ENCODE measurements around the gene UCK2.

Gene UCK2

DNA sequence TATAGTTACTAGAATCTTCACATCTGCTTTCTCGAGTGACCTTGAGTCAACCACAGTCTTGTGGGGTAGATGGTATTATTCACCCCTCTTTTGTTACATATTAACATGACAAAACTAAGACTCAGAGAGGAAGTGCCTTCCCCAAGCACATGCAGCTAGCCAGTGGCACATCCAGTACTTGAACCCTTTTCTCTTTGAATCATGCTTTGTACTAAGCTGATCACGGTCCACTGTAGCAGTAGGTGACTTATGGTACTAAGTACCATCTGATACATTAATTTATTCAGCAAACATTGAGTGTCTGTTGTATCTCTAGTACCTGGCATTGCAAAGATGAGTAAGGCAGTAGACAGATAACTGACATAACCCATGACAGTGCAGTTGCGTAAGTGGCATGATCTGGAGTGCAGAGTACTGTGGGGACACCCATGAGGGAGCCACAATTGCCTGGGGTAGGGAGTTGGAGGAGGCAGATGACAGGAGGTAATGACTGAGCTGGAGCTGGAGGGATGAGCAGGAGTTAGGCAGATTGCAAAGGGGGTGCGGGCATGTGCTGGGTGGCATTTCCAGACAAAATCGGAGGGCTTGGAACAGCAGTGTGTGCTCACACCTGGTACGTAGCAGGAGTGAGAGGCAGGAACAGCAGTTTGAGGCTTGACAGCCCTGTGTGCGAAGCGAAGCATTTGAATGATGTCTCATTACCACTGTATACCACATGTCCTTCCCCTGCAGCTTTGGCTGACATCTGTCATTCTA is 29.8 kb downstream of the UCK2 start:
- TF ChIP-seq FOXM1 (IDR thresholded peaks at IDR 0.05; ENCODE audit: borderline replicate concordance, low read depth): no peak
- TF ChIP-seq, protein P1, sequence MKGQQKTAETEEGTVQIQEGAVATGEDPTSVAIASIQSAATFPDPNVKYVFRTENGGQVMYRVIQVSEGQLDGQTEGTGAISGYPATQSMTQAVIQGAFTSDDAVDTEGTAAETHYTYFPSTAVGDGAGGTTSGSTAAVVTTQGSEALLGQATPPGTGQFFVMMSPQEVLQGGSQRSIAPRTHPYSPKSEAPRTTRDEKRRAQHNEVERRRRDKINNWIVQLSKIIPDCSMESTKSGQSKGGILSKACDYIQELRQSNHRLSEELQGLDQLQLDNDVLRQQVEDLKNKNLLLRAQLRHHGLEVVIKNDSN (IDR thresholded peaks at IDR 0.05): no peak
- TF ChIP-seq ZBTB7A (IDR thresholded peaks at IDR 0.05; ENCODE audit: low read depth): no peak
- no peak for TF ChIP-seq TEAD4 (IDR thresholded peaks at IDR 0.05)
- no peak for TF ChIP-seq EGR1 (IDR thresholded peaks at IDR 0.05)
- TF ChIP-seq YY1 (IDR thresholded peaks at IDR 0.05; ENCODE audit: low read depth): no peak

DNA sequence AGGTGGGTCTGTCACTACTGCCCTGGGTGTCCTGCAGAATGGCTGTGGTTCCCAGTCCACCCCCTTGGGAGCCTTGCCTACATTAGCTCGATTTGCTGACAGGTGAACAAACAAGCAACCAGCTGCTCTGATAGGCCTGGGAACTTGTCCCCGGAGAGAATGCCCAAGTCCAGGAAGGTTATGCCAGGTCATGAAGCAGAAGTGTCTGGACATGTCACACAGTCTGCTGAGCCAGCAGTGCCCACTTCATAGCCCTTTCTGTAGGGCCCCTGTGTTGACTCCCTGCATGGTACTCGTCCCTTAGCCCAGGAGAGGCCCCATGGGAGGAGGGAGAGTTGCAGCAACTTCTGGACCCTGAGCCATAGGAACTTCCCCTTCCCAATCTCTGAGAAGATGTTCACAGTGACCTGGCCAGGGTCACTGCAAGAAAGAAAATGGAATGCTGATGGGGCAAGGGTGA is 31.0 kb downstream of the UCK2 start:
- TF ChIP-seq, protein P2, sequence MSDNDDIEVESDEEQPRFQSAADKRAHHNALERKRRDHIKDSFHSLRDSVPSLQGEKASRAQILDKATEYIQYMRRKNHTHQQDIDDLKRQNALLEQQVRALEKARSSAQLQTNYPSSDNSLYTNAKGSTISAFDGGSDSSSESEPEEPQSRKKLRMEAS (IDR thresholded peaks at IDR 0.05): no peak
- TF ChIP-seq CEBPB (IDR thresholded peaks at IDR 0.05): no peak
- no peak for TF ChIP-seq ZBTB7A (IDR thresholded peaks at IDR 0.05; ENCODE audit: low read depth)
- TF ChIP-seq TAF1 (IDR thresholded peaks at IDR 0.05; ENCODE audit: low read depth): no peak
- no peak for TF ChIP-seq YY1 (IDR thresholded peaks at IDR 0.05; ENCODE audit: low read depth)

DNA sequence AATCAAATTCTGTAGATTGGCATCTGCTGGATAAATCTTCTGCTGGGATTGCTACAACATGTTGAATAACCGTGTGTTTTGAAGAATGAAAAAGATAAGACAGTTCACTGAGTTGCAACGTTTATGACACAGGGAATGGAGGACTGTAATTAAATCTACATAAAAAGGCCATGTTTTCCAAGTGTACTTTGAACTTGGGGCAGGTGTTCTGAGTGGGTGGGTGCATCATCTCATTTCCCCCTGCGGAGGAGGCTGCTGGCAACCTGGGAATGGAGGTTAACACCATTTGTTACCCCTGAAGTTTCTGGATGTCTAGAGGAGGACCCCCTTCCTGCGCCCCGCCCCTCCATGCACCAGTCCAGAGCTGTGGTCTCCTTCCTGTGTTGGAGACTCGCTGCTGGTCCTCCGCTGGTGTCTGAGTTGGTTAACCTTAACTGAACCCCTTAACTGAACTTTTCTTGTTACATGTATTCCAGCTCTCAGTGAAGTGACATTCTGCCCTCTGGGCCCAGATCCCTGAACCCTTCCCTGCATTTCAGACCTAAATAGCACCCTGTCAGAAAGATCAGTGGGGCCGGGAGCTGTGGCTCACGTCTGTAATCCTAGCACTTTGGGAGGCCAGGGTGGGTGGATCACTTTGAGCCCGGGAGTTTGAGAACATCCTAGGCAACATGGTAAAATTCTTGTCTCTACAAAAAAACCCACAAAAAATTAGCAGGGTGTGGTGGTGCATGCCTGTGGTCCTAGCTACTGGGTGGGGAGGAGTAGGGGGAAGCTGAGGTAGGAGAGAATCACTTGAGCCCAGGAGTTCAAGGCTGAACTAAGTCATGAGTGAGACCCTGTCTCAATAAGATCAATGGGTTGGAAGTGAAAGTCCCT is 31.8 kb downstream of the UCK2 start:
- TF ChIP-seq EP300 (IDR thresholded peaks at IDR 0.05; ENCODE audit: borderline replicate concordance): no peak
- TF ChIP-seq TAF1 (IDR thresholded peaks at IDR 0.05; ENCODE audit: low read depth): no peak
- TF ChIP-seq TEAD4 (IDR thresholded peaks at IDR 0.05): no peak
- no peak for TF ChIP-seq YY1 (IDR thresholded peaks at IDR 0.05; ENCODE audit: low read depth)
- no peak for TF ChIP-seq EGR1 (IDR thresholded peaks at IDR 0.05)
- TF ChIP-seq ZBTB7A (IDR thresholded peaks at IDR 0.05; ENCODE audit: low read depth): no peak
- TF ChIP-seq FOXM1 (IDR thresholded peaks at IDR 0.05; ENCODE audit: borderline replicate concordance, low read depth): no peak
- no peak for TF ChIP-seq CREB1 (IDR thresholded peaks at IDR 0.05; ENCODE audit: low read depth)
- TF ChIP-seq, protein P1 (IDR thresholded peaks at IDR 0.05): no peak
- TF ChIP-seq, protein P3, sequence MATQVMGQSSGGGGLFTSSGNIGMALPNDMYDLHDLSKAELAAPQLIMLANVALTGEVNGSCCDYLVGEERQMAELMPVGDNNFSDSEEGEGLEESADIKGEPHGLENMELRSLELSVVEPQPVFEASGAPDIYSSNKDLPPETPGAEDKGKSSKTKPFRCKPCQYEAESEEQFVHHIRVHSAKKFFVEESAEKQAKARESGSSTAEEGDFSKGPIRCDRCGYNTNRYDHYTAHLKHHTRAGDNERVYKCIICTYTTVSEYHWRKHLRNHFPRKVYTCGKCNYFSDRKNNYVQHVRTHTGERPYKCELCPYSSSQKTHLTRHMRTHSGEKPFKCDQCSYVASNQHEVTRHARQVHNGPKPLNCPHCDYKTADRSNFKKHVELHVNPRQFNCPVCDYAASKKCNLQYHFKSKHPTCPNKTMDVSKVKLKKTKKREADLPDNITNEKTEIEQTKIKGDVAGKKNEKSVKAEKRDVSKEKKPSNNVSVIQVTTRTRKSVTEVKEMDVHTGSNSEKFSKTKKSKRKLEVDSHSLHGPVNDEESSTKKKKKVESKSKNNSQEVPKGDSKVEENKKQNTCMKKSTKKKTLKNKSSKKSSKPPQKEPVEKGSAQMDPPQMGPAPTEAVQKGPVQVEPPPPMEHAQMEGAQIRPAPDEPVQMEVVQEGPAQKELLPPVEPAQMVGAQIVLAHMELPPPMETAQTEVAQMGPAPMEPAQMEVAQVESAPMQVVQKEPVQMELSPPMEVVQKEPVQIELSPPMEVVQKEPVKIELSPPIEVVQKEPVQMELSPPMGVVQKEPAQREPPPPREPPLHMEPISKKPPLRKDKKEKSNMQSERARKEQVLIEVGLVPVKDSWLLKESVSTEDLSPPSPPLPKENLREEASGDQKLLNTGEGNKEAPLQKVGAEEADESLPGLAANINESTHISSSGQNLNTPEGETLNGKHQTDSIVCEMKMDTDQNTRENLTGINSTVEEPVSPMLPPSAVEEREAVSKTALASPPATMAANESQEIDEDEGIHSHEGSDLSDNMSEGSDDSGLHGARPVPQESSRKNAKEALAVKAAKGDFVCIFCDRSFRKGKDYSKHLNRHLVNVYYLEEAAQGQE (IDR thresholded peaks at IDR 0.05; ENCODE audit: low read depth): no peak
- TF ChIP-seq NFIC (IDR thresholded peaks at IDR 0.05): no peak

DNA sequence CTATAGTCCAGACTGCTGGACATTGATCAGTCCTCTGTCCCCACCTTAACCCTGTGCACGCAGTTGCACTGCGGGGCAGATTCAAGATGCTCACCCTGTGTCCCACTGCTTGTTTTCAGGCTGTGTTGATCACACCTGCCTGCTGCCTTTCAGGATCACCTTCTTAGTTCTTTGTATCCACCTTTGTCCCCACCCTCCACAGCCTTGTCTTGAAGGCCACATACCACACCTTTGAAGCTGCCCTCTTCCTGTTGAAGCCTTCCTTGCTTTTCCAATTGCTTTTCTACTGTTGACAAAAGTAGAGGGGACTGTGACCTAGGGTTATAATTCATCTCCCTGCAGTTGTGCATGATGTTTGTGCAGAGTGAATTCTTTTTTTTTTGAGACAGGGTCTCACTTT is 32.7 kb downstream of the UCK2 start:
- no peak for TF ChIP-seq CREB1 (IDR thresholded peaks at IDR 0.05; ENCODE audit: low read depth)
- no peak for TF ChIP-seq NFIC (IDR thresholded peaks at IDR 0.05)
- no peak for TF ChIP-seq YY1 (IDR thresholded peaks at IDR 0.05; ENCODE audit: low read depth)
- TF ChIP-seq, protein P1 (IDR thresholded peaks at IDR 0.05): no peak
- TF ChIP-seq EGR1 (IDR thresholded peaks at IDR 0.05): no peak
- TF ChIP-seq TEAD4 (IDR thresholded peaks at IDR 0.05): no peak
- no peak for TF ChIP-seq TCF12 (IDR thresholded peaks at IDR 0.05; ENCODE audit: low read depth)

DNA sequence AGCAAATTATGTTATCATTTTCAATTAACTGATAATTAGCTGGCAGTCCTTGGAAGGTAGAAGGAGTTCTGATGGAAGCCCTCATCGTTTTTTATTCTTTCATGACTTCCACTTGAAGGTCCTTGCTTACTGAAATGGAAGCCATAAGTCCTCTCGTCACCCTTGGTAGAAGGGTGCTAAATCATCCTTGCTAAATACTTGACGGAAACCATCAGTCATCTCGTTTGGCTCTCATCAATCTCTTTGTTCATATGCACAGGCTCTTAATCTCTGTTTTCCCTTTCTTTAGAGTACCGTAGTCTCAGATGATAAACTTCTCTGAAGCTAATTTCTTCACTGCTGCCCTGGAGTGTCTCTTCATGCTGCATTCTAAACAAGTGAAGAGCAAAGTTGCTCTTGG is 34.5 kb downstream of the UCK2 start:
- no peak for TF ChIP-seq TAF1 (IDR thresholded peaks at IDR 0.05; ENCODE audit: low read depth)

DNA sequence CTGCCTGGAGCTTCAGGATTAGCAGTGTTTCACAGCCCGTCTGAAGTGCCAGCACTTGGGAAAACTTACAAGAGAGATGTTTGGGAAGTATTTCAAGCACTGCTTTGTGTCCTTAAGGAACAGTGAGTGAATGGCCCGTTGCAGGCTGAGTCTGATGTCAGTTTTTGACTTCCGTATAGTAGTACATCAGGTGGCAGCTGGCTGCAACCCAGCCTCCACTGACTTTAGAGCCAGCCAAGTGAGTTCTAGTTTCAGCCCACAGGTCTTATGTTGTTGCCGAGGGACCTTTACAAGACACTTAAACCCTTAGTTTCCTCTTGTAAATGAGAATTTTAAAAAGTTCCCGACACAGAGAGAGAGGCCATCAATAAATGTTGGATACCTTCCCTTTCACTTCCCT is 35.0 kb downstream of the UCK2 start:
- TF ChIP-seq, protein P3 (IDR thresholded peaks at IDR 0.05; ENCODE audit: low read depth): no peak
- TF ChIP-seq TCF12 (IDR thresholded peaks at IDR 0.05; ENCODE audit: low read depth) (no peak), RAD21 (IDR thresholded peaks at IDR 0.05; ENCODE audit: low read depth) (no peak), EGR1 (IDR thresholded peaks at IDR 0.05) (no peak), ZBTB7A (IDR thresholded peaks at IDR 0.05; ENCODE audit: low read depth) (no peak), EP300 (IDR thresholded peaks at IDR 0.05; ENCODE audit: borderline replicate concordance) (no peak), NFIC (IDR thresholded peaks at IDR 0.05) (no peak), CREB1 (IDR thresholded peaks at IDR 0.05; ENCODE audit: low read depth) (no peak), YY1 (IDR thresholded peaks at IDR 0.05; ENCODE audit: low read depth) (no peak), TEAD4 (IDR thresholded peaks at IDR 0.05) (no peak), CEBPB (IDR thresholded peaks at IDR 0.05) (no peak), FOXM1 (IDR thresholded peaks at IDR 0.05; ENCODE audit: borderline replicate concordance, low read depth) (no peak), TAF1 (IDR thresholded peaks at IDR 0.05; ENCODE audit: low read depth) (no peak)
- TF ChIP-seq, protein P1 (IDR thresholded peaks at IDR 0.05): no peak
- TF ChIP-seq, protein P2 (IDR thresholded peaks at IDR 0.05): no peak
